Gastroesophageal sphincter (tissue), 3 donors: Measurements from ENCODE around the gene TBC1D4.

ENCODE experiments used
- EP300 ChIP-seq: sonication (generic); formaldehyde crosslinking; IDR thresholded peaks from one replicate; pipeline ENCODE4 v1.6.1; 2017; ENCODE audit warnings: antibody characterized with exemption, mild to moderate bottlenecking
- POLR2A ChIP-seq, 2 donors: fragments of 450-650 bp; IDR thresholded peaks; one replicate each; pipeline ENCODE4 v1.6.1; 2017; ENCODE audit warnings: antibody characterized with exemption in 2 of 2, mild to moderate bottlenecking in 2 of 2, moderate library complexity in 1 of 2
- POLR2AphosphoS5 ChIP-seq: sonication (generic); formaldehyde crosslinking; IDR thresholded peaks from one replicate; pipeline ENCODE4 v1.6.1; 2017; ENCODE audit warnings: antibody characterized with exemption
- TF ChIP-seq, protein P1 (sequence below), 4 experiments: fragments of 200-600 bp in 2 of 4; fragments of 450-650 bp in 2 of 4; sonication (generic) in 1 of 4; IDR thresholded peaks; one replicate each; pipeline ENCODE4 v1.5.1; 2017 to 2019; ENCODE audit warnings: antibody characterized with exemption in 4 of 4, mild to moderate bottlenecking in 2 of 4, moderate library complexity in 2 of 4

GRCh38 chr13:75473468-75473867, 8.5 kb downstream of the TBC1D4 start:
- TF ChIP-seq POLR2A (IDR thresholded peaks at IDR 0.05), result no peak
- TF ChIP-seq, protein P1, sequence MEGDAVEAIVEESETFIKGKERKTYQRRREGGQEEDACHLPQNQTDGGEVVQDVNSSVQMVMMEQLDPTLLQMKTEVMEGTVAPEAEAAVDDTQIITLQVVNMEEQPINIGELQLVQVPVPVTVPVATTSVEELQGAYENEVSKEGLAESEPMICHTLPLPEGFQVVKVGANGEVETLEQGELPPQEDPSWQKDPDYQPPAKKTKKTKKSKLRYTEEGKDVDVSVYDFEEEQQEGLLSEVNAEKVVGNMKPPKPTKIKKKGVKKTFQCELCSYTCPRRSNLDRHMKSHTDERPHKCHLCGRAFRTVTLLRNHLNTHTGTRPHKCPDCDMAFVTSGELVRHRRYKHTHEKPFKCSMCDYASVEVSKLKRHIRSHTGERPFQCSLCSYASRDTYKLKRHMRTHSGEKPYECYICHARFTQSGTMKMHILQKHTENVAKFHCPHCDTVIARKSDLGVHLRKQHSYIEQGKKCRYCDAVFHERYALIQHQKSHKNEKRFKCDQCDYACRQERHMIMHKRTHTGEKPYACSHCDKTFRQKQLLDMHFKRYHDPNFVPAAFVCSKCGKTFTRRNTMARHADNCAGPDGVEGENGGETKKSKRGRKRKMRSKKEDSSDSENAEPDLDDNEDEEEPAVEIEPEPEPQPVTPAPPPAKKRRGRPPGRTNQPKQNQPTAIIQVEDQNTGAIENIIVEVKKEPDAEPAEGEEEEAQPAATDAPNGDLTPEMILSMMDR (IDR thresholded peaks at IDR 0.05), result no peak
- TF ChIP-seq POLR2AphosphoS5, result no peak
- TF ChIP-seq EP300, result no peak
